OCI-LY7 (cell line): ENCODE results near the gene ATF6B. TPM values are rescaled to one million over a fixed set of nuclear protein-coding genes. Genes with fewer than 3 reads are reported as not detected.

ENCODE experiments used
- BruUV-seq: library from RNA; stranded (reverse); fragments of 400-500 nt; replicated peaks from 2 replicates; lab custom pipeline; 2021; lab: Mats Ljungman, UMichigan
- CTCF ChIA-PET: fragments of 300-600 bp; sonication (Branson Sonifier 250); formaldehyde crosslinking; loops from one replicate; lab custom pipeline; 2022; ENCODE audit warnings: antibody characterized with exemption; ENCODE audit not compliant: unreplicated experiment; lab: Charles Lee
- POLR2A ChIA-PET: fragments of 300-600 bp; sonication (Branson Sonifier 250); formaldehyde crosslinking; loops from one replicate; lab custom pipeline; 2022; ENCODE audit warnings: antibody characterized with exemption; lab: Charles Lee
- DNase-seq: peaks from one replicate; pipeline ENCODE4 v3.0.0-alpha.2; 2015; ENCODE audit warnings: low spot score
- H2AFZ ChIP-seq: fragments of 200-600 bp; sonication (generic), shearing (Covaris generic); 2 replicates; pipeline ENCODE4 v1.6.1; 2014; ENCODE audit warnings: mild to moderate bottlenecking, antibody characterized with exemption, low read length, moderate library complexity
- H3K27ac ChIP-seq: fragments of 200-600 bp; sonication (generic); 2 replicates; pipeline ENCODE4 v1.5.1; 2014; ENCODE audit warnings: mixed run types, low read depth, mild to moderate bottlenecking, moderate library complexity, low read length, inconsistent platforms; ENCODE audit not compliant: poor library complexity, severe bottlenecking
- H3K36me3 ChIP-seq: fragments of 200-600 bp; sonication (generic); 2 replicates; pipeline ENCODE4 v1.6.1; 2014; ENCODE audit warnings: mild to moderate bottlenecking, antibody characterized with exemption, low read length, moderate library complexity, mixed read lengths; ENCODE audit not compliant: insufficient read depth
- H3K4me1 ChIP-seq: fragments of 200-600 bp; sonication (generic); 2 replicates; pipeline ENCODE4 v1.5.1; 2014; ENCODE audit warnings: mild to moderate bottlenecking, low read length; ENCODE audit not compliant: insufficient read depth, poor library complexity, severe bottlenecking
- H3K4me2 ChIP-seq: fragments of 200-600 bp; sonication (generic); 2 replicates; pipeline ENCODE4 v1.6.1; 2014; ENCODE audit warnings: mild to moderate bottlenecking, low read length
- H3K4me3 ChIP-seq: fragments of 200-600 bp; sonication (generic); 2 replicates; pipeline ENCODE4 v1.5.1; 2014; ENCODE audit warnings: mild to moderate bottlenecking, low read depth, low read length; ENCODE audit not compliant: poor library complexity, severe bottlenecking
- H3K79me2 ChIP-seq: fragments of 200-600 bp; sonication (generic); 2 replicates; pipeline ENCODE4 v1.6.1; 2016; ENCODE audit warnings: low read depth, mild to moderate bottlenecking, low read length, moderate library complexity, mixed read lengths; ENCODE audit not compliant: insufficient read depth
- H3K9me2 ChIP-seq: fragments of 200-600 bp; sonication (generic); 2 replicates; pipeline ENCODE4 v1.6.1; 2016; ENCODE audit warnings: mild to moderate bottlenecking, low read length, mixed read lengths; ENCODE audit not compliant: insufficient read depth
- H3K9me3 ChIP-seq: fragments of 200-600 bp; sonication (generic); 2 replicates; pipeline ENCODE4 v1.6.1; 2014; ENCODE audit warnings: mild to moderate bottlenecking, mixed run types, low read length, mixed read lengths
- H4K20me1 ChIP-seq: fragments of 200-600 bp; sonication (generic); 2 replicates; pipeline ENCODE4 v1.6.1; 2014; ENCODE audit warnings: mild to moderate bottlenecking, antibody characterized with exemption, low read length, moderate library complexity, mixed read lengths; ENCODE audit not compliant: insufficient read depth
- EZH2phosphoT487 ChIP-seq: fragments of 200-600 bp; sonication (generic); IDR thresholded peaks from 2 replicates; pipeline ENCODE4 v1.6.1; 2018; ENCODE audit warnings: low read depth, borderline replicate concordance, mild to moderate bottlenecking, mixed run types, antibody characterized with exemption, low read length, moderate library complexity, mixed read lengths
- intact Hi-C: fragments of 100-400 bp; cut with micrococcal nuclease; formaldehyde crosslinking; loops from one replicate; pipeline ENCODE4 v1.10.0; 2022; ENCODE audit not compliant: unreplicated experiment
- total RNA-seq, 2 experiments: library from RNA; depleted of rRNA in 1 of 2; stranded (reverse); fragments of >200 nt in 1 of 2; shearing (Covaris generic) in 1 of 2; gene quantifications; 2 replicates each; pipeline ENCODE4 v1.2.3, GENCODE V29; 2014 to 2022
- TF ChIP-seq, protein P1 (sequence below): fragments of 200-600 bp; sonication (generic); conservative IDR thresholded peaks from 2 replicates; pipeline ENCODE4 v1.5.1; 2014; ENCODE audit warnings: mild to moderate bottlenecking, antibody characterized with exemption, low read length, moderate library complexity, mixed read lengths

Gene ATF6B
- total RNA-seq, 2 experiments from 2014 or later: 57.7 to 122 TPM

DNA sequence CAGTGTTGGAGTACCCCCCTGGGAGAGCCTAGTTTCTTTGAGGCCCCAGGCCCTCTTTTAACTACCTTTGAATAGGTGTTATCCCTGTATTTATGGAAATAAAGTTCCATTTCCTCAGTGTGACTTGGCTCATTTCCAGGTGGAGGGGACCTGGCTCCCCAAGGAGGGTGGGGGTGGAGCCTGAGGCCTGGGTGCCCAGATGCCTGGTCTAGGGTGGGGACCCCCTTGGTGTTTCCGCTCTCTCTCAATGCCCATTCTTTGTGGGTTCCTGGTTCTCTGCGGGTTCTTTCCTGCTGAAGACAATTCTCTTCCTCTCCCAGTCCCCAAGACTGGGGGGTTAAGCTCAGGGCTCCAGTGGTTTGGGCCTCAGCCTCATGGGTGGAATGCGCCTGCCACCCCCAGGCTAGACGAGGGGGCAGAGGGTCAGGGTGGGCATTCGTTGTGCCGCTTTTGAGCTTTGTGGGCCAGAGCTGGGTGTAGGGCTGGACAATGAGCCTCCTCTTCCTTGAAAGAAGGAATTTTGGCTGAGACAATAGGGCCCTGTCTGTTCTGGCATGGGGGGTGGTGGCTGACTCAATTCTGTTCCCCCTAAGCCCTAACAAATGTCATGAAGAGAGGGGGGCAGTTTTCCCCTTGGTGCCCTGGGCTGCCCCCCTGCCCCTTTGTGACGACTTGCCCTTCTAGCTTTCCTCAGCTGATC is 35.7 kb upstream of the ATF6B start:
- no TSS peak for BruUV-seq
- no peak overlapping the region for H2AFZ ChIP-seq
- H4K20me1 ChIP-seq: no peaks in the 10 kb centered on the region
- ChIA-PET POLR2A (interaction anchor here (0.5 to 0.6 kb wide), 2 partner anchors 20 to 511 kb away, joined by 3 read pairs; partner anchors contain the start of gene BAG6), CTCF (no interaction called here)
- no peak for TF ChIP-seq EZH2phosphoT487
- TF ChIP-seq, protein P1, sequence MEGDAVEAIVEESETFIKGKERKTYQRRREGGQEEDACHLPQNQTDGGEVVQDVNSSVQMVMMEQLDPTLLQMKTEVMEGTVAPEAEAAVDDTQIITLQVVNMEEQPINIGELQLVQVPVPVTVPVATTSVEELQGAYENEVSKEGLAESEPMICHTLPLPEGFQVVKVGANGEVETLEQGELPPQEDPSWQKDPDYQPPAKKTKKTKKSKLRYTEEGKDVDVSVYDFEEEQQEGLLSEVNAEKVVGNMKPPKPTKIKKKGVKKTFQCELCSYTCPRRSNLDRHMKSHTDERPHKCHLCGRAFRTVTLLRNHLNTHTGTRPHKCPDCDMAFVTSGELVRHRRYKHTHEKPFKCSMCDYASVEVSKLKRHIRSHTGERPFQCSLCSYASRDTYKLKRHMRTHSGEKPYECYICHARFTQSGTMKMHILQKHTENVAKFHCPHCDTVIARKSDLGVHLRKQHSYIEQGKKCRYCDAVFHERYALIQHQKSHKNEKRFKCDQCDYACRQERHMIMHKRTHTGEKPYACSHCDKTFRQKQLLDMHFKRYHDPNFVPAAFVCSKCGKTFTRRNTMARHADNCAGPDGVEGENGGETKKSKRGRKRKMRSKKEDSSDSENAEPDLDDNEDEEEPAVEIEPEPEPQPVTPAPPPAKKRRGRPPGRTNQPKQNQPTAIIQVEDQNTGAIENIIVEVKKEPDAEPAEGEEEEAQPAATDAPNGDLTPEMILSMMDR: no peak
- peaks cover 52% of the 10 kb centered on the region for H3K36me3 ChIP-seq
- no peak overlapping the region for H3K4me2 ChIP-seq
- intact Hi-C loops: no loop called here
- H3K4me1 ChIP-seq: peaks cover 10% of the 10 kb centered on the region
- H3K79me2 ChIP-seq: no peaks in the 10 kb centered on the region
- no peaks in the 10 kb centered on the region for H3K9me3 ChIP-seq
- H3K9me2 ChIP-seq: no peaks in the 10 kb centered on the region
- no peak overlapping the region for H3K4me3 ChIP-seq
- H3K27ac ChIP-seq: no peak overlapping the region
- DNase-seq: no peak

DNA sequence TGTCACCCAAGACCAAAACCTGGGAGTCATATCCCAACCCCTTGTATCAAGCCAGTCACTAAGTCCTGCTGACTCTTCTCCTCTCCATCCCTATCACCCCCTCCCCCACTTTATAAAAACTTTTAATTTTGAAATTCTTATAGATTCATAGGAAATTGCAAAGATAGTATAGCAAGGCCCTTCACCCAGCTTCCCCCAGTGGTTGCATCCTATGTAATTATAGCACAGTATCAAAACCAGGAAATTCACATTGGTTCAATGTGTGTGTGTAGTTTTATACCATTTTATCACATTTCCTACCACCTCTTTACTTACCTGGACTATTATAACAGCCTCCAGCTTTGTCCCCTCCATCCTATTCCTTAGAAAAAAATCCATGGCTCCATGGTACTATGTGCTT is 30.0 kb upstream of the ATF6B start:
- H3K9me2 ChIP-seq: no peaks in the 10 kb centered on the region
- H3K4me3 ChIP-seq: no peak overlapping the region
- POLR2A ChIA-PET: no interaction called here
- intact Hi-C loops: no loop called here
- no peak for DNase-seq
- peaks cover 52% of the 10 kb centered on the region for H3K36me3 ChIP-seq
- no peaks in the 10 kb centered on the region for H3K9me3 ChIP-seq
- H4K20me1 ChIP-seq: no peaks in the 10 kb centered on the region
- H3K27ac ChIP-seq: no peak overlapping the region
- no peaks in the 10 kb centered on the region; the same call in 1 of the 2 replicates for H3K79me2 ChIP-seq
- BruUV-seq: no TSS peak
- peaks cover 18% of the 10 kb centered on the region for H3K4me1 ChIP-seq
- TF ChIP-seq, protein P1: no peak
- TF ChIP-seq EZH2phosphoT487: no peak
- CTCF ChIA-PET: no interaction called here
- H2AFZ ChIP-seq: no peak overlapping the region
- no peak overlapping the region for H3K4me2 ChIP-seq

DNA sequence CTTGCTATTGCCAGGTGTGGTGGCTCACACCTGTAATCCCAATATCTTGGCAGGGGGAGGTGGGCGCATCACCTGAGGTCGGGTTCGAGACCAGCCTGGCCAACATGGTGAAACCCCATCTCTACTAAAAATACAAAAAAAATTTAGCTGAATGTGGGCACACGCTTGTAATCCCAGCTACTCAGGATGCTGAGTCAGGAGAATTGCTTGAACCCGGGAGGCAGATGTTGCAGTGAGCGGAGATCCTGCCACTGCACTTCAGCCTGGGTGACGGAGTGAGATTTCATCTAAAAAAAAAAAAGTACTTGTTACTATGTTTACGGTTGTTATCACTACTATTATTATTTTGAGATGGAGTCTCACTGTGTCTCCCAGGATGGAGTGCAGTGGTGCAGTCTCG is 28.8 kb upstream of the ATF6B start:
- no peak overlapping the region for H3K4me3 ChIP-seq
- no peak overlapping the region for H3K4me2 ChIP-seq
- BruUV-seq: no TSS peak
- CTCF ChIA-PET: no interaction called here
- no peaks in the 10 kb centered on the region for H3K9me2 ChIP-seq
- H2AFZ ChIP-seq: no peak overlapping the region
- no peaks in the 10 kb centered on the region for H4K20me1 ChIP-seq
- no peaks in the 10 kb centered on the region for H3K9me3 ChIP-seq
- H3K4me1 ChIP-seq: peaks cover 23% of the 10 kb centered on the region
- POLR2A ChIA-PET: no interaction called here
- no peak overlapping the region for H3K27ac ChIP-seq
- no peak for TF ChIP-seq EZH2phosphoT487
- TF ChIP-seq, protein P1: no peak
- intact Hi-C loops: no loop called here
- no peaks in the 10 kb centered on the region; the same call in 1 of the 2 replicates for H3K79me2 ChIP-seq
- DNase-seq: no peak
- H3K36me3 ChIP-seq: peaks cover 40% of the 10 kb centered on the region
